Liver (tissue), 9 donors: ENCODE results near the gene FOXB2. TPM values are rescaled to one million over a fixed set of nuclear protein-coding genes. Genes with fewer than 3 reads are reported as not detected.

Experiments used
- DNase-seq: peaks from one replicate; pipeline ENCODE4 v3.0.0-alpha.2; 2017; ENCODE audit warnings: low spot score
- H3K27ac ChIP-seq, 2 donors: one replicate each; pipeline ENCODE4 v1.7.0; 2013; ENCODE audit warnings: inconsistent platforms in 2 of 2, low read length in 2 of 2, control low read depth in 1 of 2, low read depth in 1 of 2, mild to moderate bottlenecking in 1 of 2
- H3K27me3 ChIP-seq, 4 donors: one replicate each; pipeline versions ENCODE4 v1.6.1 to v1.7.0; 2013; ENCODE audit warnings: low read length in 3 of 4, inconsistent platforms in 1 of 4, mild to moderate bottlenecking in 1 of 4, moderate library complexity in 1 of 4; ENCODE audit not compliant: control insufficient read depth in 4 of 4, insufficient read depth in 4 of 4
- H3K36me3 ChIP-seq, 4 donors: one replicate each; pipeline versions ENCODE4 v1.6.1 to v1.7.0; 2013; ENCODE audit warnings: low read length in 3 of 4, mild to moderate bottlenecking in 3 of 4, low read depth in 1 of 4, moderate library complexity in 1 of 4; ENCODE audit not compliant: control insufficient read depth in 4 of 4, insufficient read depth in 3 of 4
- H3K4me1 ChIP-seq, 4 donors: one replicate each; pipeline versions ENCODE4 v1.6.1 to v1.7.0; 2013; ENCODE audit warnings: low read length in 3 of 4, mild to moderate bottlenecking in 3 of 4, moderate library complexity in 1 of 4; ENCODE audit not compliant: control insufficient read depth in 4 of 4, insufficient read depth in 4 of 4
- H3K4me3 ChIP-seq, 3 donors: one replicate each; pipeline versions ENCODE4 v1.6.1 to v1.7.0; 2013; ENCODE audit warnings: low read length in 3 of 3, control low read depth in 1 of 3, low read depth in 1 of 3, mild to moderate bottlenecking in 1 of 3
- H3K9ac ChIP-seq, 2 donors: one replicate each; pipeline ENCODE4 v1.7.0; 2013; ENCODE audit warnings: low read length in 2 of 2, mild to moderate bottlenecking in 2 of 2, moderate library complexity in 2 of 2, control low read depth in 1 of 2, low read depth in 1 of 2
- H3K9me3 ChIP-seq, 4 donors: one replicate each; pipeline versions ENCODE4 v1.6.1 to v1.7.0; 2013; ENCODE audit warnings: low read length in 3 of 4; ENCODE audit not compliant: control insufficient read depth in 4 of 4
- ATF3 ChIP-seq: IDR thresholded peaks from 2 replicates; pipeline ENCODE4 v1.6.1; 2016; ENCODE audit warnings: antibody characterized with exemption
- CTCF ChIP-seq: fragments of 150-350 bp; IDR thresholded peaks from 2 replicates; pipeline ENCODE4 v1.5.1; 2017; ENCODE audit warnings: improper control_type of control experiment, low read depth, low read length; ENCODE audit not compliant: missing input control
- FOXA2 ChIP-seq: IDR thresholded peaks from 2 replicates; pipeline ENCODE4 v1.6.1; 2016; ENCODE audit warnings: antibody characterized with exemption
- HNF4A ChIP-seq, 2 donors: conservative IDR thresholded peaks; 2 replicates each; pipeline ENCODE4 v1.6.1; 2016; ENCODE audit warnings: antibody characterized with exemption in 2 of 2, mild to moderate bottlenecking in 2 of 2
- HNF4G ChIP-seq: IDR thresholded peaks from 2 replicates; pipeline ENCODE4 v1.6.1; 2016; ENCODE audit warnings: antibody characterized with exemption
- JUND ChIP-seq, 2 donors: IDR thresholded peaks; 2 replicates each; pipeline ENCODE4 v1.6.1; 2016; ENCODE audit warnings: antibody characterized with exemption in 2 of 2
- MAX ChIP-seq: IDR thresholded peaks from 2 replicates; pipeline ENCODE4 v1.6.1; 2016; ENCODE audit warnings: antibody characterized with exemption
- NR2F2 ChIP-seq: IDR thresholded peaks from 2 replicates; pipeline ENCODE4 v1.6.1; 2016; ENCODE audit warnings: antibody characterized with exemption
- RAD21 ChIP-seq, 2 donors: IDR thresholded peaks; 2 replicates each; pipeline ENCODE4 v1.6.1; 2016; ENCODE audit warnings: antibody characterized with exemption in 2 of 2, mild to moderate bottlenecking in 2 of 2
- REST ChIP-seq: IDR thresholded peaks from 2 replicates; pipeline ENCODE4 v1.6.1; 2016; ENCODE audit warnings: antibody characterized with exemption, mild to moderate bottlenecking
- RXRA ChIP-seq, 2 donors: IDR thresholded peaks; 2 replicates each; pipeline ENCODE4 v1.6.1; 2017 to 2018; ENCODE audit warnings: antibody characterized with exemption in 2 of 2, mild to moderate bottlenecking in 1 of 2
- SP1 ChIP-seq: IDR thresholded peaks from 2 replicates; pipeline ENCODE4 v1.6.1; 2018; ENCODE audit warnings: antibody characterized with exemption, mild to moderate bottlenecking
- TAF1 ChIP-seq: conservative IDR thresholded peaks from 2 replicates; pipeline ENCODE4 v1.6.1; 2016; ENCODE audit warnings: antibody characterized with exemption, mild to moderate bottlenecking
- ZBTB33 ChIP-seq: IDR thresholded peaks from 2 replicates; pipeline ENCODE4 v1.6.1; 2016; ENCODE audit warnings: antibody characterized with exemption
- WGBS: extraction: QIAGEN DNeasy Blood & Tissue Kit; methylation state at CpG from one replicate; pipeline ENCODE4 v1.1.7; 2013; 5-methylcytosine and 5-hydroxymethylcytosine counted together
- polyA plus RNA-seq, 2 donors: library from polyadenylated mRNA; stranded (reverse) in 1 of 2; unstranded in 1 of 2; fragments of 200-250 nt in 1 of 2; fragments of >200 nt in 1 of 2; fragmentation: Nextera tagmentation in 1 of 2; extraction: Ambion mirVana in 1 of 2; gene quantifications; one replicate each; pipeline versions ENCODE4 v1.2.1 to v1.2.3, GENCODE V29; 2013 to 2015
- total RNA-seq, 2 donors: library from RNA; depleted of rRNA; stranded (reverse); fragments of >200 nt; gene quantifications; one replicate each; pipeline ENCODE4 v1.2.3, GENCODE V29; 2014
- donor health status: healthy.
- donor health status: healthy.
- donor health status: healthy.
- donor health status: healthy.
- donor health status: healthy.

The FOXB2 gene
- total and polyA plus RNA-seq, 4 donors, result not detected

GRCh38 chr9:77013206-77013931, 6.1 kb upstream of the FOXB2 start:
- H3K4me3 ChIP-seq, result no peak overlapping the region
- no peak for DNase-seq
- H3K9me3 ChIP-seq, result no peaks in the 10 kb centered on the region
- no peaks in the 10 kb centered on the region for H3K36me3 ChIP-seq
- no peak for TF ChIP-seq ZBTB33
- TF ChIP-seq CTCF, result no peak
- TF ChIP-seq MAX, result no peak
- TF ChIP-seq ATF3, result no peak
- no peak for TF ChIP-seq NR2F2
- TF ChIP-seq JUND (IDR thresholded peaks at IDR 0.05), result no peak
- TF ChIP-seq HNF4A (conservative IDR thresholded peaks at IDR 0.05), result no peak
- no peak for TF ChIP-seq SP1
- H3K27me3 ChIP-seq, result peaks cover 11 to 37% (median 36%) of the 10 kb centered on the region in 4 donors
- WGBS, result 8% methylated on average over 21 of the region's 21 CpGs
- peaks cover 2 to 33% (median 17%) of the 10 kb centered on the region in 4 donors for H3K4me1 ChIP-seq
- no peak overlapping the region for H3K9ac ChIP-seq
- no peak overlapping the region for H3K27ac ChIP-seq

- no peak for TF ChIP-seq RAD21 (IDR thresholded peaks at IDR 0.05)
- TF ChIP-seq HNF4G, result no peak
- no peak for TF ChIP-seq RXRA (IDR thresholded peaks at IDR 0.05)
- TF ChIP-seq REST, result no peak
- no peak for TF ChIP-seq TAF1
- no peak for TF ChIP-seq SP1
- no peak for TF ChIP-seq FOXA2
- Histone ChIP-seq H3K4me3 (no peak overlapping the region), H3K27ac (no peak overlapping the region), H3K9ac (no peak overlapping the region), H3K36me3 (no peaks in the 10 kb centered on the region), H3K4me1 (peaks cover 2 to 40% (median 24%) of the 10 kb centered on the region in 4 donors), H3K27me3 (peaks cover 9 to 37% (median 36%) of the 10 kb centered on the region in 4 donors), H3K9me3 (no peaks in the 10 kb centered on the region)
- no peak for DNase-seq
- 4% methylated on average over 46 of the region's 46 CpGs for WGBS
Measured at GRCh38 chr9:77013932-77014596, 5.4 kb upstream of the FOXB2 start.
